ENCODE data around the gene PXDN. TPM values are rescaled to one million over a fixed set of nuclear protein-coding genes. Genes with fewer than 3 reads are reported as not detected.

Gene PXDN
- total and polyA plus RNA-seq, 2 donors (not counting 3 experiments of a cell fraction or from before 2014, with no cell fraction given): 231 to 308 TPM

DNA sequence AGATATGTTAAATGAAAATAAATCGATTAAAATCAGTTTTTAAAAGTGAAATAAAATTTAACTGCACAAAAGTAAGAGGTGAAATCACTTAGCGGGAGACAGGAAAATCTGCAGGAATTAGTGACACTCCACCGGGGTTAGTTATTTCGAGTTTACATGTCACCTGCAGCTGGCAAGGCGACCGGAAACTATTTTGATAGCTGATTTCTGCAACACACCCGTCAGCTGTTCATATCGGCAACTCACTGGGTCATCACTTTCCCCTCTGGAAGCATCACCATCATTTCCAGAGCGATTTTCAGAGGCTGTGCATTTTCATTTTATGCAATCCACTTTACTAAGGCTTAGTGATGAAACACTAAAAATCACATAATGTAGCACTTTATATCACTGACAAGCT, 52.9 kb downstream of the PXDN start:
- Histone ChIP-seq H3K9me3 (replicated peaks; ENCODE audit: control insufficient read depth, insufficient read depth, low read length) (no peaks in the 10 kb centered on the region), H3K4me3 (replicated peaks in 1 of 3; ENCODE audit: insufficient read depth in 1 of 3, low read depth in 1 of 3, low read length in 3 of 3) (no peak overlapping the region), H3K9me1 (replicated peaks; ENCODE audit: control insufficient read depth, extremely low read depth, insufficient read depth, low read length) (no peaks in the 10 kb centered on the region), H3K4me2 (ENCODE audit: insufficient read depth, low read length) (no peak overlapping the region), H3K36me3 (ENCODE audit: control insufficient read depth in 2 of 2, extremely low read depth in 1 of 2, insufficient read depth in 2 of 2, low read length in 2 of 2) (peaks cover 0 to 17% of the 10 kb centered on the region in 2 experiments), H3K27ac (ENCODE audit: insufficient read depth, low read depth, low read length) (no peak overlapping the region), H3K9ac (replicated peaks; ENCODE audit: extremely low read depth, insufficient read depth, low read length) (no peak overlapping the region), H3K4me1 (ENCODE audit: control insufficient read depth, extremely low read depth, insufficient read depth, low read length) (no peaks in the 10 kb centered on the region), H4K20me1 (replicated peaks; ENCODE audit: control insufficient read depth, extremely low read depth, insufficient read depth, low read length) (no peaks in the 10 kb centered on the region), H3K27me3 (ENCODE audit: control insufficient read depth in 2 of 2, insufficient read depth in 2 of 2, low read length in 2 of 2) (no peaks in the 10 kb centered on the region), H3K79me2 (ENCODE audit: control insufficient read depth, insufficient read depth, low read length) (peaks cover 9% of the 10 kb centered on the region), H2AFZ (ENCODE audit: low read depth, low read length) (no peak overlapping the region)
- dilution Hi-C loops (cut with MboI; ENCODE audit: extremely low pct_ligation_motif_present, low sequenced_read_pairs): no loop called here
- no TSS peak for BruUV-seq (replicated peaks)
- intact Hi-C loops (cut with micrococcal nuclease): no loop called here
- TF ChIP-seq POLR2AphosphoS5 (IDR thresholded peaks at IDR 0.05; ENCODE audit: insufficient read depth, low read depth, low read length) (no peak), JUN (IDR thresholded peaks at IDR 0.05; ENCODE audit: borderline replicate concordance, insufficient read depth, insufficient read length, low read depth) (no peak), MYC (IDR thresholded peaks at IDR 0.05; ENCODE audit: low read depth, low read length) (no peak), EZH2 (IDR thresholded peaks at IDR 0.05; ENCODE audit: borderline replicate concordance, low read depth, low read length, severe bottlenecking) (no peak), POLR2A (IDR thresholded peaks at IDR 0.05; ENCODE audit: low read depth, low read length) (no peak), FOS (IDR thresholded peaks at IDR 0.05; ENCODE audit: borderline replicate concordance, insufficient read depth, low read length) (no peak), GATA2 (IDR thresholded peaks at IDR 0.05; ENCODE audit: insufficient read depth, insufficient read length, low read depth, low read length) (no peak), CTCF (IDR thresholded peaks at IDR 0.05; ENCODE audit: extremely low read depth in 1 of 2, insufficient read depth in 1 of 2, low read depth in 1 of 2, low read length in 2 of 2) (no peak)
- TF ChIP-seq, protein P1, sequence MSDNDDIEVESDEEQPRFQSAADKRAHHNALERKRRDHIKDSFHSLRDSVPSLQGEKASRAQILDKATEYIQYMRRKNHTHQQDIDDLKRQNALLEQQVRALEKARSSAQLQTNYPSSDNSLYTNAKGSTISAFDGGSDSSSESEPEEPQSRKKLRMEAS (IDR thresholded peaks at IDR 0.05; ENCODE audit: insufficient read depth, insufficient read length): no peak
- CTCF ChIA-PET: interaction anchor here (0.7 to 1.3 kb wide), 5 partner anchors 9 to 59 kb away, joined by 3 to 6 read pairs (median 4); no protein-coding TSS in a partner anchor
- POLR2A ChIA-PET: no interaction called here
- FAIRE-seq (no peak), DNase-seq (ENCODE audit: low read depth, low spot score) (no peak)
